ENCODE results near the gene INO80E.

INO80E gene

DNA sequence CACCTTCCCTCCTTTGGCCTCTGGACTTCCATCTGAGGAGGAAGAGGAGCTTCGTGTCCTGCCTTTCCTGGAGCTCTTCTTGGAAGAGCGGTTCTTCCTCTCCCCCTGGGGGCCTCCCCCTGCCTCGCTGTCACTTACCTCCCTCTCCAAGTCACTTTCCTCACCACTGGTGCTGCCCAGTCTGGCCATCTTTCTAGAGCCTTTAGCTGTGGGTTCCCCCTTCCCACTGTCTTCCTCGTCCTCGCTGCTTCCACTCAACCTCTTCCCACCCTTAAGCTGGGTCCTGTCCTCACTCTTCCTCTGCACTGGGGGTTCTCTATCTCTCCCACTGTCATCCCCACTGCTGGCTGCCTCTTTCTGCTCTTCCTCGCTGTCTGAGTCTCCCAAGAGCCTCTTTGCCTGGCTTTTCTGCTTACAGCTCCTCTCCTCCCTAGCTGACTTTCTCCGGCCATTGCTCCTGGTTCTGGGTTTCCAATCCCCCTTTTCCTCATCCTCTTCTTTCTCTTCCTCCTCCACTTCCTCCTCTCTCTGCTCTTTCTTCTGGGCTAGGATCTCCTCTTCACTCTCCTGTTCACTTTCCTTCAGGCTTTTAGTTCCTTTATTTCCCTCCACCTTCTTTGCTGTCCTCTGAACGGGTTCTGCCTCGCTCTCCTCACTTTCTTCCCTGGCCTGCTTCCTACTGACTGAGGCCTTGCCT, 2.0 kb upstream of the INO80E start:
- no peak overlapping the region for H3K4me3 ChIP-seq (ENCODE audit: low read length)
- TF ChIP-seq, protein P1, sequence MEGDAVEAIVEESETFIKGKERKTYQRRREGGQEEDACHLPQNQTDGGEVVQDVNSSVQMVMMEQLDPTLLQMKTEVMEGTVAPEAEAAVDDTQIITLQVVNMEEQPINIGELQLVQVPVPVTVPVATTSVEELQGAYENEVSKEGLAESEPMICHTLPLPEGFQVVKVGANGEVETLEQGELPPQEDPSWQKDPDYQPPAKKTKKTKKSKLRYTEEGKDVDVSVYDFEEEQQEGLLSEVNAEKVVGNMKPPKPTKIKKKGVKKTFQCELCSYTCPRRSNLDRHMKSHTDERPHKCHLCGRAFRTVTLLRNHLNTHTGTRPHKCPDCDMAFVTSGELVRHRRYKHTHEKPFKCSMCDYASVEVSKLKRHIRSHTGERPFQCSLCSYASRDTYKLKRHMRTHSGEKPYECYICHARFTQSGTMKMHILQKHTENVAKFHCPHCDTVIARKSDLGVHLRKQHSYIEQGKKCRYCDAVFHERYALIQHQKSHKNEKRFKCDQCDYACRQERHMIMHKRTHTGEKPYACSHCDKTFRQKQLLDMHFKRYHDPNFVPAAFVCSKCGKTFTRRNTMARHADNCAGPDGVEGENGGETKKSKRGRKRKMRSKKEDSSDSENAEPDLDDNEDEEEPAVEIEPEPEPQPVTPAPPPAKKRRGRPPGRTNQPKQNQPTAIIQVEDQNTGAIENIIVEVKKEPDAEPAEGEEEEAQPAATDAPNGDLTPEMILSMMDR (conservative IDR thresholded peaks at IDR 0.05; ENCODE audit: low read depth, low read length): no peak
- no peak for DNase-seq (ENCODE audit: low read depth)

DNA sequence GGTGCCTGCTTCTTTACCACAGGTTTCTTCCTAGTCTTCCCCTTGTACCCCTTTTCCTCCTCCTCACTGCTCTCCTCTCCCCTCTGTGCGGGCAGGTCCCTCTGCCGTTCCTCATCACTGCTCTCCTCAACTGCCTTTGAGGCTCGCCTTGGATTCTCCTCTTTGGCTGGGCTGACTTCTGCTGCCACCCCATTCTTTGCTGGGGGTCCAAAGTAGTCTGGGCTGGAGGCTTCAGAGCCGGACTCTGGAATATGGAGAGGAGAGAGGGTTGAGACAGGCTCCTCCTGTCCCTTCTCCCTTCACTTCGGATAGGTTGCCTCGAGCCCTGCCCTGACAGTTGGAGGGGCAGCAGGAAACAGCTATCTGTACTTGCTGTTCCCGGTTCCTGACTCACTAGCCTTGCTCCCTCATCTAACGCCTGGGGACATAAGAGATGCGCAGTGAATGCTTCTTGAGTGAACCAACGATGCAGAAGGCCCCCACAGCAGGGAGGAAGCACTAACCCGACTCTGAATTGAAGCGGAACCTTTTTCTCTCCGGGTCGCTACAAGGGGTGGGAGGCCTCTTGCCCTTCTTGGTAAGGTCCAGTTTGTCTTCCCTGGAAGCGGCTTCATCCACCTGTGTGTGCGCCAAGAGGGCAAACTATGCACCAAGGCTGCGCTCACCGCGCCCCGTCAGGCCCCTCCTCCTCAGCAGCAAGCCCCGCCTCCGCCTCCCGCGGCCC, 1.3 kb upstream of the INO80E start:
- DNase-seq (ENCODE audit: low read depth): no peak
- peak overlapping the region; percentile 94 for H3K4me3 ChIP-seq (ENCODE audit: low read length)
- TF ChIP-seq, protein P1 (conservative IDR thresholded peaks at IDR 0.05; ENCODE audit: low read depth, low read length): no peak

DNA sequence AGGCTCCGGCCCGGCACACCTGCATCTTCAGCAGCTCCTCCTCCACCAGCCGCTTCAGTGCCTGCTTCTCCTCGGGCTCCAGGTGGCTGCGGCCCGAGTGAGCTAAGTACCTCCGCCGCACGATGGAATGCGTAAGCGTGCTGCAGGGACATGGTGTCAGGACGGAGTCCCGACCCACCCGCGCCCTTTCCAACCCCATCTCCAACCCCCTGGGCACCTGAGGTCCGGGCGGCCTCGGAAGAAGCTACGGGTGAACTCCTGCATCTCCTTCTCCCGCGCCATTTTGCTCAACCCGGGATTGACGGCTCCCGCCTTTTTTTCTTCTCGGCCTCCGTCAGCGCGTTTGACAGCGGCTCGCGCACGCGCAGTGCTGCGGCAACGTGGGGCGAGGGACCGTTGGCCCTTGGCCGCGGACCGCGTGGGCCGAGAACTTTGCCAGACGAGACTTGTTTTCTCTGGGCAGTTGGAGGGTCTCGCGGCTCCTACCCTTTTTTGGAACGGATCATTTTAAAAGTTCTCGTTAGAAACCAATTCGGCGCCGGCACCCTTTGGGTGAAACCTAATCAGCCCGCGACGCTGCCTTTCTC, 624 bp upstream of the INO80E start, which contains the start of gene HIRIP3:
HIRIP3 (minus strand) TSS at position 294 of the 587 bp plus-strand sequence; CDS start at position 282, 12 bp downstream.
- TF ChIP-seq, protein P1 (conservative IDR thresholded peaks at IDR 0.05; ENCODE audit: low read depth, low read length): no peak

DNA sequence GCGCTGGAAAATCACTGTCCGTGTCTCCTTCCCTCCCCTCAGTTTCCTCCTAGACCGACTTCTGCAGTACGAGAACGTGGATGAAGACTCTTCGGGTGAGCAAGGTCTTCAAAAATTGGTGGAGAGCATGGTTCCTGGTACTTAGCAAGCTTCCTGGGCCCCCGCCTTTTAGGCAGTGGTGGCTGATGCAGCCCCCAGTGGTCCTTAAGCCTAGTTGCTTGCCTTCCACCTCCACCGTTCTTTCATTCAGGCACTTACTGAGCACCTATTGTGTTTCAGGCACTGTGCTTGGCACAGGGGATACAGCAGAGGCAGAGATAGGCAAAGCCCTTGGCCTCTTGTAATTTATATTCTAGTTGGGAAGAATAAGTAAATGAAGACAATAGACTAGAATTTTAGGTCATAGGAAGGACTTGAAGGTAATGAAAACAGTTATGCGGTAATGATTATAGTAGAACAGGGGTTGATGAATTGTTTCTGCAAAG, 767 bp downstream of the INO80E start:
- peak overlapping the region; percentile 94 for H3K4me3 ChIP-seq (ENCODE audit: low read length)
- TF ChIP-seq, protein P1 (conservative IDR thresholded peaks at IDR 0.05; ENCODE audit: low read depth, low read length): no peak
- DNase-seq (ENCODE audit: low read depth): no peak

More for the DNA sequence above, 624 bp upstream of the INO80E start, which contains the start of gene HIRIP3:
- no peak for DNase-seq (ENCODE audit: low read depth)
- H3K4me3 ChIP-seq (ENCODE audit: low read length): peak within 1 kb of the TSS; percentile 94

DNA sequence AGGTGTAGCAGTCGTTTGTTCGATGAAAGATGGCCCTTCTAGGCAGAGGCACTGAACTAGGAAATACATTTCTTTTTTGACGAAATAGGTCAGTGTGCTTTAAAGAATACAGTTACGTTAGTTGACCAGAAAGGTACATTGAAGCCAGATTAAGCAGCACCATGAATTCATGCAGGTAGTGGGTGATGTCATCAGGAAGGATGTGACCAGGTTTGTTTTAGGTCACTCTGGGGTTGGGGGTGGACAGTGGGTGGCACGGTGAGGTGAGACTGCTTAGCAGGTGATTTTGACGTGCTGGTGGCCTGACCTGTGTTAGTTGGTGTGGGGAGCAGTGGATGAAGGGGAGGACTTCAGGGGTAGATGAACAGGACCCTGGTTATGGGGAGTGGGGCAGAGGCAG, 3.6 kb downstream of the INO80E start:
- TF ChIP-seq, protein P1 (conservative IDR thresholded peaks at IDR 0.05; ENCODE audit: low read depth, low read length): no peak

DNA sequence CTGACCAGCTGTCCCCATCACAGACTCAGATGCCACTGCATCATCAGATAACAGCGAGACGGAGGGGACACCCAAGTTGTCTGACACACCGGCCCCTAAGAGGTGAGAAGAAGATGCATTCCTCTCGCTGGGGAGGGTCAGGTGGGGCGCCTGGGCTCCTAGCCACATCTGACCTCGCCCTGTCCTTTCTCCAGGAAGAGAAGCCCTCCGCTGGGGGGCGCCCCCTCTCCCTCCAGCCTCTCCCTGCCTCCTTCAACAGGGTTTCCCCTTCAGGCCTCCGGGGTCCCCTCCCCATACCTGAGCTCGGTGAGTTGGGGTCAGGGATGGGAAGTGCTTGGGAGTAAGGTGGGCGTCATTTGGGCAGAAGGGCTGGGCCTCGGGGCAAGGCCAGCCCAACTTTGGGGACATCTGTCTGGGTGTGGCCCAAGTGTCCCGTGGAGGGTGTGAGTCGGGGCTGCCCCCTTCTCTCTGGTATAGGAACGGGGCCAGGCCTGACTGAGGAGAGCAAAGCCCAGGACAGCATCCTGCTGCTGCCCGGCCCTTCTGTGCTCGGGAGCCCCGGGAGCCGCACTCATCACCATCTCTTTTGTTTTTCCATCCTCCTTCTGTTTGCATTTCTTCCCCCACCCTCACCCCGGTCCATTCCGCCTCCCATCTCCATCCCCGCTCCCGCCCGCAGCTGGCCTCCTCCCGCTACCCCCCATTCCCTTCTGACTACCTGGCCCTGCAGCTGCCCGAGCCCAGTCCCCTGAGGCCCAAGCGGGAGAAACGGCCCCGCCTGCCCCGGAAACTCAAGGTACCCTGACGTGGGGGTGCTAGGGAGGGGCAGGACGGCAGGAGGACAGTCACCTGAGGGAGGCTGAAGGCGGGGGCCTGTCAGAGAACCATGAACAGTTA, 4.9 kb downstream of the INO80E start:
- no peak overlapping the region for H3K4me3 ChIP-seq (ENCODE audit: low read length)
- no peak for DNase-seq (ENCODE audit: low read depth)
- TF ChIP-seq, protein P1 (conservative IDR thresholded peaks at IDR 0.05; ENCODE audit: low read depth, low read length): peak; percentile 25

More for the DNA sequence above, 3.6 kb downstream of the INO80E start:
- DNase-seq (ENCODE audit: low read depth): no peak
- H3K4me3 ChIP-seq (ENCODE audit: low read length): no peak overlapping the region
